Nephron progenitor cell (in vitro differentiated cells): ENCODE data around the gene INPP5A.

Experiments
- DNase-seq: peaks from one replicate; pipeline ENCODE4 v3.0.0; 2021
- H3K27ac Mint-ChIP-seq: 2 replicates; pipeline ENCODE4 v1.8.0; 2021; ENCODE audit warnings: mild to moderate bottlenecking, moderate library complexity, mixed read lengths
- H3K27me3 Mint-ChIP-seq: 2 replicates; pipeline ENCODE4 v1.8.0; 2021; ENCODE audit warnings: mild to moderate bottlenecking, low read depth, mixed read lengths; ENCODE audit not compliant: poor library complexity
- H3K36me3 Mint-ChIP-seq: 2 replicates; pipeline ENCODE4 v1.8.0; 2021; ENCODE audit warnings: low read depth, mixed read lengths
- H3K4me1 Mint-ChIP-seq: 2 replicates; pipeline ENCODE4 v1.8.0; 2021; ENCODE audit warnings: mixed read lengths
- H3K4me3 Mint-ChIP-seq: 2 replicates; pipeline ENCODE4 v1.8.0; 2021; ENCODE audit warnings: mild to moderate bottlenecking, moderate library complexity, mixed read lengths
- H3K9me3 Mint-ChIP-seq: 2 replicates; pipeline ENCODE4 v1.8.0; 2021; ENCODE audit warnings: mild to moderate bottlenecking, moderate library complexity, mixed read lengths
- CTCF ChIP-seq: fragments of 200-600 bp; sonication (generic); IDR thresholded peaks from 2 replicates; pipeline ENCODE4 v1.5.0; 2021; ENCODE audit warnings: antibody characterized with exemption

Gene INPP5A

GRCh38 chr10:132757171-132757570 is 219.6 kb downstream of the INPP5A start:
- Mint-ChIP-seq H3K27me3 (no peaks in the 10 kb centered on the region), H3K27ac (no peak overlapping the region), H3K4me1 (no peaks in the 10 kb centered on the region), H3K36me3 (peaks cover 60% of the 10 kb centered on the region), H3K4me3 (no peak overlapping the region), H3K9me3 (peaks cover 34% of the 10 kb centered on the region)
- TF ChIP-seq CTCF: no peak
- DNase-seq: no peak

GRCh38 chr10:132758865-132759264 is 221.3 kb downstream of the INPP5A start:
- no peaks in the 10 kb centered on the region for H3K4me1 Mint-ChIP-seq
- no peak overlapping the region for H3K27ac Mint-ChIP-seq
- H3K4me3 Mint-ChIP-seq: no peak overlapping the region
- H3K9me3 Mint-ChIP-seq: peaks cover 40% of the 10 kb centered on the region
- H3K27me3 Mint-ChIP-seq: peaks cover 2% of the 10 kb centered on the region
- no peak for DNase-seq
- H3K36me3 Mint-ChIP-seq: peaks cover 60% of the 10 kb centered on the region
- no peak for TF ChIP-seq CTCF

GRCh38 chr10:132761395-132762060 is 223.9 kb downstream of the INPP5A start:
- DNase-seq: no peak
- no peak for TF ChIP-seq CTCF
- no peak overlapping the region for H3K27ac Mint-ChIP-seq
- H3K27me3 Mint-ChIP-seq: peaks cover 2% of the 10 kb centered on the region
- peaks cover 40% of the 10 kb centered on the region for H3K36me3 Mint-ChIP-seq
- H3K4me3 Mint-ChIP-seq: no peak overlapping the region
- H3K4me1 Mint-ChIP-seq: peaks cover 17% of the 10 kb centered on the region
- H3K9me3 Mint-ChIP-seq: peaks cover 24% of the 10 kb centered on the region

- Mint-ChIP-seq H3K27ac (no peak overlapping the region), H3K4me3 (no peak overlapping the region), H3K4me1 (peaks cover 17% of the 10 kb centered on the region), H3K27me3 (peaks cover 2% of the 10 kb centered on the region), H3K36me3 (peaks cover 36% of the 10 kb centered on the region), H3K9me3 (peaks cover 20% of the 10 kb centered on the region)
- no peak for TF ChIP-seq CTCF
- no peak for DNase-seq
Measured at GRCh38 chr10:132762267-132762666, 224.7 kb downstream of the INPP5A start.

GRCh38 chr10:132763545-132763944 is 226.0 kb downstream of the INPP5A start:
- Mint-ChIP-seq H3K27me3 (peaks cover 2% of the 10 kb centered on the region), H3K27ac (no peak overlapping the region), H3K36me3 (peaks cover 44% of the 10 kb centered on the region), H3K9me3 (peaks cover 22% of the 10 kb centered on the region), H3K4me1 (peaks cover 17% of the 10 kb centered on the region), H3K4me3 (no peak overlapping the region)
- TF ChIP-seq CTCF: no peak
- no peak for DNase-seq

- Mint-ChIP-seq H3K36me3 (peaks cover 45% of the 10 kb centered on the region), H3K9me3 (peaks cover 24% of the 10 kb centered on the region), H3K27ac (peak overlapping the region; percentile 90), H3K4me3 (no peak overlapping the region), H3K4me1 (peaks cover 17% of the 10 kb centered on the region), H3K27me3 (peaks cover 2% of the 10 kb centered on the region)
- DNase-seq: no peak
- TF ChIP-seq CTCF: no peak
Measured at GRCh38 chr10:132764108-132764507, 226.5 kb downstream of the INPP5A start.
